HepG2 (cell line): ENCODE results near the gene DHRS1. TPM values are rescaled to one million over a fixed set of nuclear protein-coding genes. Genes with fewer than 3 reads are reported as not detected.

Experiments used
- AHR ChIP-seq: IDR thresholded peaks from 2 replicates; pipeline ENCODE4 v1.6.1; 2018; ENCODE audit warnings: missing genetic modification reagents, missing compliant biosample characterization
- ATF3 ChIP-seq: sonication (generic); formaldehyde crosslinking; IDR thresholded peaks from 2 replicates; pipeline ENCODE4 v1.4.0; 2020; ENCODE audit warnings: missing genetic modification reagents
- CBFB ChIP-seq: sonication (generic); formaldehyde crosslinking; IDR thresholded peaks from 2 replicates; pipeline ENCODE4 v1.4.0; 2020; ENCODE audit warnings: missing genetic modification reagents
- CBX1 ChIP-seq: IDR thresholded peaks from one replicate; pipeline ENCODE4 v1.6.1; 2016; ENCODE audit warnings: antibody characterized with exemption, low read depth
- KLF15 ChIP-seq: sonication (generic); formaldehyde crosslinking; IDR thresholded peaks from 2 replicates; pipeline ENCODE4 v1.8.1; 2023; ENCODE audit warnings: borderline replicate concordance, mild to moderate bottlenecking, inconsistent platforms, missing genetic modification reagents, mixed read lengths
- MTF2 ChIP-seq: sonication (generic); formaldehyde crosslinking; IDR thresholded peaks from 2 replicates; pipeline ENCODE4 v1.5.0; 2020; ENCODE audit warnings: missing genetic modification reagents, borderline replicate concordance
- MXD3 ChIP-seq: IDR thresholded peaks from 2 replicates; pipeline ENCODE4 v1.6.1; 2016; ENCODE audit warnings: mild to moderate bottlenecking, missing biosample characterization, missing genetic modification reagents
- POLR2G ChIP-seq: fragments of 200-400 bp; formaldehyde crosslinking; IDR thresholded peaks from 2 replicates; pipeline ENCODE4 v1.6.1; 2018; ENCODE audit warnings: mild to moderate bottlenecking, low read depth, low read length, moderate library complexity
- SRF ChIP-seq: IDR thresholded peaks from 2 replicates; pipeline ENCODE4 v1.6.1; 2011; ENCODE audit warnings: mild to moderate bottlenecking, low read depth, low read length, moderate library complexity
- XBP1 ChIP-seq: sonication (generic); formaldehyde crosslinking; IDR thresholded peaks from 2 replicates; pipeline ENCODE4 v1.5.0; 2020; ENCODE audit warnings: missing genetic modification reagents
- ZBTB40 ChIP-seq, 2 experiments: fragments of 450-650 bp in 1 of 2; sonication (generic) in 1 of 2; formaldehyde crosslinking in 1 of 2; IDR thresholded peaks; 2 replicates each; pipeline versions ENCODE4 v1.6.1 to v1.8.0; 2016 to 2022; ENCODE audit warnings: antibody characterized with exemption in 1 of 2, mild to moderate bottlenecking in 1 of 2, missing genetic modification reagents in 1 of 2
- ZNF552 ChIP-seq: sonication (generic); formaldehyde crosslinking; IDR thresholded peaks from 2 replicates; pipeline ENCODE4 v1.9.0; 2022; ENCODE audit warnings: missing genetic modification reagents, mild to moderate bottlenecking, borderline replicate concordance
- polyA plus RNA-seq, 8 experiments: library from polyadenylated mRNA; depleted of rRNA in 3 of 8; stranded (reverse) in 7 of 8; unstranded in 1 of 8; fragments of >200 nt; fragmentation: Illumina TruSeq in 4 of 8; extraction: Trizol in 4 of 8; gene quantifications; 2 replicates each; pipeline versions ENCODE4 v1.2.1 to v1.2.3, GENCODE V29; 2011 to 2016; ENCODE audit warnings: low read depth in 4 of 8, missing spikeins in 1 of 8, mixed read lengths in 1 of 8; ENCODE audit not compliant: insufficient read depth in 1 of 8
- total RNA-seq, 5 experiments: library from RNA; depleted of rRNA; stranded (reverse); fragments of >200 nt; fragmentation: Illumina TruSeq; extraction: Trizol; gene quantifications; 2 replicates each; pipeline ENCODE4 v1.2.3, GENCODE V29; 2016; ENCODE audit warnings: low read depth in 1 of 5
- TF ChIP-seq, protein P1 (sequence below): sonication (generic); formaldehyde crosslinking; IDR thresholded peaks from 2 replicates; pipeline ENCODE4 v1.4.0; 2020; ENCODE audit warnings: mild to moderate bottlenecking, missing genetic modification reagents, borderline replicate concordance

The DHRS1 gene
- total and polyA plus RNA-seq, 2 of the 13 experiments (the other 11 are each of a cell fraction or from before 2014, with no cell fraction given) = 49.8 to 60.8 TPM

GRCh38 chr14:24307575-24308341 lies 8.2 kb upstream of the DHRS1 start, which contains the start of gene CIDEB (continued):
- TF ChIP-seq, protein P1, sequence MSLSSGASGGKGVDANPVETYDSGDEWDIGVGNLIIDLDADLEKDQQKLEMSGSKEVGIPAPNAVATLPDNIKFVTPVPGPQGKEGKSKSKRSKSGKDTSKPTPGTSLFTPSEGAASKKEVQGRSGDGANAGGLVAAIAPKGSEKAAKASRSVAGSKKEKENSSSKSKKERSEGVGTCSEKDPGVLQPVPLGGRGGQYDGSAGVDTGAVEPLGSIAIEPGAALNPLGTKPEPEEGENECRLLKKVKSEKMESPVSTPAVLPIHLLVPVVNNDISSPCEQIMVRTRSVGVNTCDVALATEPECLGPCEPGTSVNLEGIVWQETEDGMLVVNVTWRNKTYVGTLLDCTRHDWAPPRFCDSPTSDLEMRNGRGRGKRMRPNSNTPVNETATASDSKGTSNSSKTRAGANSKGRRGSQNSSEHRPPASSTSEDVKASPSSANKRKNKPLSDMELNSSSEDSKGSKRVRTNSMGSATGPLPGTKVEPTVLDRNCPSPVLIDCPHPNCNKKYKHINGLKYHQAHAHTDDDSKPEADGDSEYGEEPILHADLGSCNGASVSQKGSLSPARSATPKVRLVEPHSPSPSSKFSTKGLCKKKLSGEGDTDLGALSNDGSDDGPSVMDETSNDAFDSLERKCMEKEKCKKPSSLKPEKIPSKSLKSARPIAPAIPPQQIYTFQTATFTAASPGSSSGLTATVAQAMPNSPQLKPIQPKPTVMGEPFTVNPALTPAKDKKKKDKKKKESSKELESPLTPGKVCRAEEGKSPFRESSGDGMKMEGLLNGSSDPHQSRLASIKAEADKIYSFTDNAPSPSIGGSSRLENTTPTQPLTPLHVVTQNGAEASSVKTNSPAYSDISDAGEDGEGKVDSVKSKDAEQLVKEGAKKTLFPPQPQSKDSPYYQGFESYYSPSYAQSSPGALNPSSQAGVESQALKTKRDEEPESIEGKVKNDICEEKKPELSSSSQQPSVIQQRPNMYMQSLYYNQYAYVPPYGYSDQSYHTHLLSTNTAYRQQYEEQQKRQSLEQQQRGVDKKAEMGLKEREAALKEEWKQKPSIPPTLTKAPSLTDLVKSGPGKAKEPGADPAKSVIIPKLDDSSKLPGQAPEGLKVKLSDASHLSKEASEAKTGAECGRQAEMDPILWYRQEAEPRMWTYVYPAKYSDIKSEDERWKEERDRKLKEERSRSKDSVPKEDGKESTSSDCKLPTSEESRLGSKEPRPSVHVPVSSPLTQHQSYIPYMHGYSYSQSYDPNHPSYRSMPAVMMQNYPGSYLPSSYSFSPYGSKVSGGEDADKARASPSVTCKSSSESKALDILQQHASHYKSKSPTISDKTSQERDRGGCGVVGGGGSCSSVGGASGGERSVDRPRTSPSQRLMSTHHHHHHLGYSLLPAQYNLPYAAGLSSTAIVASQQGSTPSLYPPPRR = peak; percentile 88
- peak; percentile 82 for TF ChIP-seq CBX1
- TF ChIP-seq AHR (CRISPR knock-in tag) = peak; percentile 85
- TF ChIP-seq MTF2 (CRISPR knock-in tag) = no peak
- TF ChIP-seq ZNF552 (CRISPR knock-in tag) = peak; percentile 80; the same call in 1 of the 2 replicates
- 0 out of 2 replicates have a peak, but pooled peaks have one; percentile 9 for TF ChIP-seq MXD3
- 0 out of 2 replicates have a peak, but pooled peaks have one; percentile 36 for TF ChIP-seq KLF15 (CRISPR knock-in tag)
- TF ChIP-seq XBP1 (CRISPR knock-in tag) = no peak
- TF ChIP-seq CBFB (CRISPR knock-in tag) = peak; percentile 74
- TF ChIP-seq POLR2G = peak; percentile 98
- TF ChIP-seq ATF3 = peak; percentile 95
- no peak for TF ChIP-seq ZBTB40 (IDR thresholded peaks at IDR 0.05)
- peak; percentile 76; the same call in 1 of the 2 replicates for TF ChIP-seq ZBTB40 (CRISPR knock-in tag; IDR thresholded peaks at IDR 0.05)
- peak; percentile 20; the same call in 1 of the 2 replicates for TF ChIP-seq SRF
